Keratinocyte (primary cell): Measurements from ENCODE around the gene C6orf15. TPM values are rescaled to one million over a fixed set of nuclear protein-coding genes. Genes with fewer than 3 reads are reported as not detected.

Experiments
- DNase-seq: peaks from one replicate; pipeline ENCODE4 v3.0.0-alpha.2; 2011; ENCODE audit warnings: low read depth, missing footprints, low spot score
- FAIRE-seq: peaks from 2 replicates; lab custom pipeline; 2011; peaks lifted over from hg19 to GRCh38; lab: Jason Lieb, UNC
- H2AFZ ChIP-seq: 2 replicates; pipeline ENCODE4 v1.6.0; 2012; ENCODE audit warnings: low read length, control low read depth, inconsistent platforms; ENCODE audit not compliant: control insufficient read depth
- H3K27ac ChIP-seq: 2 replicates; pipeline ENCODE4 v1.5.1; 2011; ENCODE audit warnings: low read length; ENCODE audit not compliant: control insufficient read depth, insufficient read depth
- H3K27me3 ChIP-seq: 3 replicates; pipeline ENCODE4 v1.6.0; 2011; ENCODE audit warnings: low read length; ENCODE audit not compliant: control insufficient read depth, insufficient read depth; ENCODE audit errors: extremely low read depth
- H3K36me3 ChIP-seq, 2 experiments: 2 replicates in 1 of 2; 3 replicates in 1 of 2; pipeline ENCODE4 v1.5.1; 2011; ENCODE audit warnings: low read length in 2 of 2, mild to moderate bottlenecking in 1 of 2; ENCODE audit not compliant: control insufficient read depth in 2 of 2, insufficient read depth in 2 of 2; ENCODE audit errors: extremely low read depth in 1 of 2
- H3K4me1 ChIP-seq: 3 replicates; pipeline ENCODE4 v1.5.1; 2011; ENCODE audit warnings: low read length; ENCODE audit not compliant: control insufficient read depth, insufficient read depth; ENCODE audit errors: extremely low read depth
- H3K4me2 ChIP-seq: 3 replicates; pipeline ENCODE4 v1.6.0; 2011; ENCODE audit warnings: low read depth, low read length; ENCODE audit not compliant: control insufficient read depth, insufficient read depth; ENCODE audit errors: extremely low read depth
- H3K4me3 ChIP-seq, 3 experiments: fragments of 200-600 bp in 1 of 3; sonication (generic) in 1 of 3; 2 replicates in 2 of 3; 3 replicates in 1 of 3; pipeline ENCODE4 v1.5.1; 2011 to 2016; ENCODE audit warnings: low read length in 3 of 3, mild to moderate bottlenecking in 3 of 3, control low read depth in 2 of 3, inconsistent platforms in 1 of 3, low read depth in 1 of 3, mixed read lengths in 1 of 3, mixed run types in 1 of 3, moderate library complexity in 1 of 3; ENCODE audit not compliant: control insufficient read depth in 2 of 3, insufficient read depth in 2 of 3; ENCODE audit errors: extremely low read depth in 1 of 3
- H3K79me2 ChIP-seq: 2 replicates; pipeline ENCODE4 v1.6.0; 2012; ENCODE audit warnings: low read length; ENCODE audit not compliant: control insufficient read depth, insufficient read depth
- H3K9ac ChIP-seq: 3 replicates; pipeline ENCODE4 v1.6.0; 2011; ENCODE audit warnings: low read length; ENCODE audit not compliant: control insufficient read depth, insufficient read depth; ENCODE audit errors: extremely low read depth
- H3K9me1 ChIP-seq: 3 replicates; pipeline ENCODE4 v1.6.0; 2011; ENCODE audit warnings: low read length; ENCODE audit not compliant: control insufficient read depth, insufficient read depth; ENCODE audit errors: extremely low read depth
- H3K9me3 ChIP-seq: 2 replicates; pipeline ENCODE4 v1.5.1; 2012; ENCODE audit warnings: low read depth, low read length; ENCODE audit not compliant: control insufficient read depth
- H4K20me1 ChIP-seq: 3 replicates; pipeline ENCODE4 v1.6.0; 2011; ENCODE audit warnings: low read length; ENCODE audit not compliant: control insufficient read depth, insufficient read depth; ENCODE audit errors: extremely low read depth
- CTCF ChIP-seq, 3 experiments: IDR thresholded peaks in 1 of 3; conservative IDR thresholded peaks in 1 of 3; optimal IDR thresholded peaks in 1 of 3; 2 replicates in 2 of 3; 3 replicates in 1 of 3; pipeline versions ENCODE3 to v1.5.1; 2011; ENCODE audit warnings: low read length in 3 of 3, mild to moderate bottlenecking in 3 of 3, moderate library complexity in 2 of 3, control low read depth in 1 of 3, inconsistent platforms in 1 of 3; ENCODE audit not compliant: insufficient read depth in 2 of 3; ENCODE audit errors: extremely low read depth in 1 of 3
- EZH2 ChIP-seq: IDR thresholded peaks from one replicate; pipeline ENCODE4 v1.6.1; 2012; ENCODE audit warnings: inconsistent platforms, mild to moderate bottlenecking, low read length, moderate library complexity
- dilution Hi-C: fragments of 300-500 bp; cut with MboI; formaldehyde crosslinking; loops from one replicate; pipeline ENCODE4 v1.7.0; 2020; ENCODE audit warnings: low sequenced_read_pairs; ENCODE audit not compliant: extremely low pct_ligation_motif_present
- polyA plus RNA-seq, 5 experiments: library from polyadenylated mRNA; depleted of rRNA in 3 of 5; stranded (reverse) in 3 of 5; stranded (forward) in 1 of 5; unstranded in 1 of 5; fragments of >200 nt; gene quantifications; 1 replicate in 1 of 5; 2 replicates in 3 of 5; 3 replicates in 1 of 5; pipeline versions ENCODE4 v1.2.1 to v1.2.3, GENCODE V29; 2011 to 2012; ENCODE audit warnings: missing spikeins in 2 of 5, low read depth in 1 of 5, low replicate concordance in 1 of 5

The C6orf15 gene
- polyA plus RNA-seq, 1 donor (not counting 4 experiments of a cell fraction or from before 2014, with no cell fraction given): 0.08 TPM

- no peak for FAIRE-seq
- no peak overlapping the region for H3K4me3 ChIP-seq
Measured at GRCh38 chr6:31103136-31103535, 9.2 kb downstream of the C6orf15 start.

GRCh38 chr6:31098449-31098938 lies 13.9 kb downstream of the C6orf15 start:
- H3K79me2 ChIP-seq: no peaks in the 10 kb centered on the region
- H3K9ac ChIP-seq: no peak overlapping the region
- FAIRE-seq: no peak
- H3K27ac ChIP-seq: no peak overlapping the region
- no peaks in the 10 kb centered on the region for H3K9me3 ChIP-seq
- H4K20me1 ChIP-seq: no peaks in the 10 kb centered on the region
- H3K4me3 ChIP-seq: no peak overlapping the region
- H3K4me1 ChIP-seq: peaks cover 16% of the 10 kb centered on the region
- no peaks in the 10 kb centered on the region for H3K36me3 ChIP-seq
- DNase-seq: no peak
- H2AFZ ChIP-seq: no peak overlapping the region
- H3K4me2 ChIP-seq: no peak overlapping the region
- TF ChIP-seq EZH2: no peak
- TF ChIP-seq CTCF (optimal IDR thresholded peaks at IDR 0.05 in 1 of 3, IDR thresholded peaks at IDR 0.05 in 1 of 3, conservative IDR thresholded peaks at IDR 0.05 in 1 of 3; ENCODE audit: extremely low read depth in 1 of 3, insufficient read depth in 2 of 3, low read length in 3 of 3): no peak
- H3K27me3 ChIP-seq: no peaks in the 10 kb centered on the region
- dilution Hi-C loops: no loop called here
- H3K9me1 ChIP-seq: no peaks in the 10 kb centered on the region

More at GRCh38 chr6:31103136-31103535, 9.2 kb downstream of the C6orf15 start:
- H3K27me3 ChIP-seq: no peaks in the 10 kb centered on the region
- no peak overlapping the region for H3K4me2 ChIP-seq
- no peak overlapping the region for H3K27ac ChIP-seq
- DNase-seq: no peak
- H3K9me3 ChIP-seq: no peaks in the 10 kb centered on the region
- no peaks in the 10 kb centered on the region for H3K36me3 ChIP-seq
- no peaks in the 10 kb centered on the region for H4K20me1 ChIP-seq
- H2AFZ ChIP-seq: no peak overlapping the region
- H3K79me2 ChIP-seq: no peaks in the 10 kb centered on the region
- TF ChIP-seq EZH2 (no peak), CTCF (optimal IDR thresholded peaks at IDR 0.05 in 1 of 3, IDR thresholded peaks at IDR 0.05 in 1 of 3, conservative IDR thresholded peaks at IDR 0.05 in 1 of 3; ENCODE audit: extremely low read depth in 1 of 3, insufficient read depth in 2 of 3, low read length in 3 of 3) (no peak)
- H3K9me1 ChIP-seq: no peaks in the 10 kb centered on the region
- dilution Hi-C loops: no loop called here
- peaks cover 6% of the 10 kb centered on the region for H3K4me1 ChIP-seq
- H3K9ac ChIP-seq: no peak overlapping the region
